AG09319 (cell line): ENCODE measurements around the gene BTBD6.

Source experiments
- DNase-seq: peaks from one replicate; pipeline ENCODE4 v3.0.0-alpha.2; 2010; ENCODE audit warnings: low read depth; ENCODE audit errors: extremely low read depth
- CTCF ChIP-seq: IDR thresholded peaks from 2 replicates; pipeline ENCODE4 v1.5.1; 2011; ENCODE audit warnings: low read depth, mild to moderate bottlenecking, inconsistent platforms, low read length, moderate library complexity

Gene BTBD6

DNA sequence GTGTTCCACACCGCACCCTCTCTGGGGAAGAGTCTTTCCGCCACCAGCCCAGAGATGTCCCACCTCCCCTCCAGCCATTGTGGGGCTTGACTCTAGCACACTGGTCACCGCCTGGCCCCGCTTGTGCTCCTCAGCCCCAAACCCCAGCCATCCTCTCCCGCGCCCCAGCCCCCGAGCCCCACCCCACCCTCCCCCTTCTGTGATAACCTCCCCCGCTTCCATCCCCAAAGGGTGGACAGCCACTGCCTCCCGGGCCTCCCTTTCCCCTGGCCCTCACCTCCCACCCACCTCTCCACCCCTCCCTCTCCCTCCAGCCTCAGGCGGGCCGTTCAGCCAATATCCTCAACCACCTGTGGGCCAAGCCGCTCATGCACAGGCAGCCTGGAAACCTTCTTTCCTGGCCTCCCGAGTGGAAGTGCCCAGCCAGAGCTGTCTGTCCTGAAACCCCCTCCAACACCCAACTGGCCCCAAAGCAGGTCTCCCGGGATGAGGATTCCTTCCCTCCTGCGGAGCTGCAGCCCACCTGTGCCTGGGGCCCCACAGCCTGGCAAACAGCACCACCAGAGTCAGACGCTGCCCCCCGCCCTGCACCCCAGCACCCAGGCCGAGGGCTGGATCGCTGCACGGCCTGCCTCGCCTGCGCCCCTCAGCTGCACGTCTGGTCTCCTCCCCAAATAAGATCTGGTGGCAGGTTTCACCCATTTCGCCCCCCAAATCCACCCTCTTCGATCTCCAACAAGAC is 40.2 kb upstream of the BTBD6 start:
- no peak for DNase-seq
- no peak for TF ChIP-seq CTCF

DNA sequence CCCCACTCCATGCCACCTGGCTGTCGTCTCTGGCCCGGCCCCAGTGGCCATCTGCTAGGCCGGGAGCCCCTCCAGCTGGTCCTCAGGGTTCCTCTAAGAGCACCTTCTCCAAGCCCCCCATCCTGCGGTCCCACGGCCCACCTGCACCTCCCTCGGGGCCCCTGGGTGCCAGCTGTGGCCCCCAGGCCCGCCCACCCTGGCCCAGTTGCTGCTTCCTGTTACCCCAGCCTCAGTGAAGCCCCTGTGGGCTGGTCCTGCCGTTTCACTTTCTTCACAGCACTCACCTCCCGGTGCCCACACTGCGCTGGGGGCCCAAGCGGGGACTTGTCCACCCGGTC is 39.6 kb upstream of the BTBD6 start:
- TF ChIP-seq CTCF: no peak
- DNase-seq: no peak

GRCh38 chr14:105209091-105209490 is 39.2 kb upstream of the BTBD6 start:
- no peak for TF ChIP-seq CTCF
- no peak for DNase-seq

DNA sequence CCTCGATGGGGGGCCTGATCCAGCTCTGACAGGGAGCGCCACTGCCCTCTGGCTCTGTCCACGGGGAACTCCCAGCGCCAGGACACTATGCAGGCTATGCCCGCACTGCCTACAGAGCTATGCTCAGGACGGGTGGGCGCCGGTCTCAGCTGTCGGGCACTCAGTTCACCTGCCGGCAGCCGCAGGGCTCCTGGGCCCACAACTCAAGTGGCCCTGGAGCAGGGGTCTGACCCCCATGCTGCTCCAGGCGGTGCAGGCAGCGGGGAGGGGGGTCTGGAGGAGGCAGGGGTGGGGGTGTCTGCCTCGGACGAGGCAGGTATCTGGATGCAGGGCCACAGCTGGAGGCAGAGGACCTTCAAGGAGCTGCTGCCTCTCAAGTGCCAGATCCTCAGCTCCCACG is 38.7 kb upstream of the BTBD6 start:
- no peak for DNase-seq
- TF ChIP-seq CTCF: no peak

DNA sequence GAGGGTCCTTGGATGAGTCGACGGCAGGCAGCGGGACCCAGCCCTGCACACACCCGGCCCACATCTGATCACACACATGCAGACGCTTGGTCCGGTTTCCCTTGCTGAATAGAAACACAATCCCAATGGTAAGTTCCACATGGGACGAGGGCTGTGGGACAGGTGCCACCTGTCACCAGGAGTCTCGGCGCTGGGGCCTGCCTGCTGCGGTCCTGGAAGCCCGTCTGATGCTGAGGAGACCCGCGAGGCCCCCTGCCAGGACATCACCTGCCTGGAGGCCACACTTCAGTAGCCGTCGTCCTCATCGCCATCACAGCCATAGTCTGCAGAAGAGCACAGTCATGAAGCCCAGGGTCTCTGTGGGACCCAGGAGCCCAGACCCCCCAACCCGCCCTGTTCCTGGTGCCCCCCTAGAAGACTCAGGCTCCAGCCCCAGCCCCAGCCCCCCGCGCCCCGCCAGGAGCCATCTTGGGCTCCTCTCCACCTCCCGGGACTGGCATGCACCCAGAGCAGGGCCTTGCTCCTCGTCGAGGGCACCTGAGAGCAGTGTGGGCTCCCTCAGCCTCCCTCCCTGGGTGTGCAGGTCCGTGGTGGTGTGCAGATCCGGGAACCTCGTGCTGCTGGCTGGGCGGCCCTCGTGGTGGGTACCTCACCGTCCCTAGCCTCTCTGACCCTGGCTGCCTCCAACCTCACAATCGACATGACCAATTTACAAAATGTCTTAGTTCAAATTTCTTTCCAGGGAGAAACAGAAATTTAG is 37.9 kb upstream of the BTBD6 start:
- DNase-seq: no peak
- no peak for TF ChIP-seq CTCF

- no peak for DNase-seq
- no peak for TF ChIP-seq CTCF
These were observed 37.1 kb upstream of the BTBD6 start for GRCh38 chr14:105211086-105211757.

DNA sequence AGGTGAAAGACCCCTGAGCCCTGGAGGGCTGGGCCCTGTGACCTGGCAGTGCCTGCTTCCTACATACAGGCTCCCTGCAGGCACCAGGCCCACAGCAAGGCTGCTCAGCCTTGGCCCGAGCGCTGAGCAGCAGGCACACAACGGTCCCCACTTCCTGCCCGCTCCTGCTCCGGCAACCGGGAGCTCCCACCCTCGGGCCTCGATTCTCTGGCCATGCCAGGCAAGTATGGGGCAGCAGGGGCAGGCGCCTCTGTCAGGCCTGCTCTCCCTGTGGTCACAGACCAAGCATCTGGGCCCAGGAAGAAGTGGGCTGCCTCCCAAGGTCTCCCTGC is 36.6 kb upstream of the BTBD6 start:
- DNase-seq: no peak
- no peak for TF ChIP-seq CTCF
